ENCODE measurements around the gene DOCK8. TPM values are rescaled to one million over a fixed set of nuclear protein-coding genes. Genes with fewer than 3 reads are reported as not detected.

The DOCK8 gene
- total RNA-seq, 2 donors from 2014 or later, result 18.7 to 19.3 TPM

DNA sequence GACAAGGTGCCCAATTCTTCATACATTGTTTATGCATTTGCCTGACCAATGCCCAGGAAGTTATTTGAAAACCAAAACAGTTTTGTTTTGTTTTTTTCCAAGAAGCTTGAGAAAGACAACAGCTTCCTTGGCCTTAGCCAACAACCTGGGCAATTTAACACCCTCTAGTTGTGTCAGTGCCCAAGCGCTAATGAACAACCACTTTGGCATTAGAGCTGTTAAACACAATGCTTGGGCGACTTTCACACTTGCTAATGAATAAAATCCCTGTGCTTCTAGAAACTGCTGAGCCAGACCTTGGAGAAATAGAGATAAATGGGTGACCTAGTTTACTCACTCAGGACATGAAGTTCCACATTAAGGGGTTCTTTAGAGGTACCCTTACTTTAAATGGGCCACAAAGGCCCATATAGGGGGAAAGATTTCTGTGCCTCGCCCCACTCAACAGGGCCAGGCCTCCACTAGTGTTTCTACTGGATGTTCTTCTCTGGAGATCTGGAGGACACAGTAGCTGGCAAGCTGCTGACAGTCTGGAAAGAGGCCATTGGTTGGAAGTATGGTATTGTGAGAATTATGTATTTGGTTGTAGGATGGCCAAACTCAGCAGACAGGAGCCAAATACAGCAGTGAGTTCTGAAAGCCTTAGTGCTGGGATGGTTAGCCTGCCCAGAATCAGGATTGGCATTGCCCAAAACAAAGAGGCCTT lies 179.8 kb downstream of the DOCK8 start:
- ATAC-seq (ENCODE audit: insufficient number of reproducible peaks, low FRiP score, low read depth) (no peak), DNase-seq (ENCODE audit: low spot score) (no peak)
- Histone ChIP-seq H3K9me3 (no peaks in the 10 kb centered on the region), H3K4me1 (ENCODE audit: control insufficient read depth in 1 of 2, low read depth in 2 of 2) (peaks cover 0 to 11% of the 10 kb centered on the region in 2 donors), H3K27me3 (replicated peaks; ENCODE audit: insufficient read depth) (no peaks in the 10 kb centered on the region), H3K4me3 (no peak overlapping the region), H3K27ac (no peak overlapping the region), H3K36me3 (no peaks in the 10 kb centered on the region)
- TF ChIP-seq, protein P1, sequence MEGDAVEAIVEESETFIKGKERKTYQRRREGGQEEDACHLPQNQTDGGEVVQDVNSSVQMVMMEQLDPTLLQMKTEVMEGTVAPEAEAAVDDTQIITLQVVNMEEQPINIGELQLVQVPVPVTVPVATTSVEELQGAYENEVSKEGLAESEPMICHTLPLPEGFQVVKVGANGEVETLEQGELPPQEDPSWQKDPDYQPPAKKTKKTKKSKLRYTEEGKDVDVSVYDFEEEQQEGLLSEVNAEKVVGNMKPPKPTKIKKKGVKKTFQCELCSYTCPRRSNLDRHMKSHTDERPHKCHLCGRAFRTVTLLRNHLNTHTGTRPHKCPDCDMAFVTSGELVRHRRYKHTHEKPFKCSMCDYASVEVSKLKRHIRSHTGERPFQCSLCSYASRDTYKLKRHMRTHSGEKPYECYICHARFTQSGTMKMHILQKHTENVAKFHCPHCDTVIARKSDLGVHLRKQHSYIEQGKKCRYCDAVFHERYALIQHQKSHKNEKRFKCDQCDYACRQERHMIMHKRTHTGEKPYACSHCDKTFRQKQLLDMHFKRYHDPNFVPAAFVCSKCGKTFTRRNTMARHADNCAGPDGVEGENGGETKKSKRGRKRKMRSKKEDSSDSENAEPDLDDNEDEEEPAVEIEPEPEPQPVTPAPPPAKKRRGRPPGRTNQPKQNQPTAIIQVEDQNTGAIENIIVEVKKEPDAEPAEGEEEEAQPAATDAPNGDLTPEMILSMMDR (IDR thresholded peaks at IDR 0.05), result no peak

DNA sequence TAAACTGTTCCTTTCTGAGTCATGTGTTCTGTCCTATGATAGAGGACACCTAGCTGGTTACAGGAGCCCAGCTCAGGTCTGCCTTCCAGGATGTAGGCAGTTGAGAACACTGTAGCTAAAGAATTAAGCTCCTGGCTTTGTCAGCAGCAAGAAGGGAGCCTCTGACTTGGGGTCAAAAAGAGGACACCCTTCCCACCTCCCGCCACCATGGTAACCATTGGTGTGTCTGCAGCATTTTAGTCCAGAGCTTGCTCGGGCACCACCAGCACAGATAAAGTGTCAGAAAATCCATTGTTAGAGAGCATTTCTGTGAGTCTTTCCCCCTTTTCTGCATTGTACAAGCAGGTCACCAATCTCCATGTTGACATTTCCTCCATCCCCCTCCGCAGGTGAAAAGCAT lies 181.7 kb downstream of the DOCK8 start:
- DNase-seq (ENCODE audit: low spot score) (no peak), ATAC-seq (ENCODE audit: insufficient number of reproducible peaks, low FRiP score, low read depth) (no peak)
- Histone ChIP-seq H3K27ac (no peak overlapping the region), H3K4me3 (no peak overlapping the region), H3K36me3 (no peaks in the 10 kb centered on the region), H3K4me1 (ENCODE audit: control insufficient read depth in 1 of 2, low read depth in 2 of 2) (peaks cover 0 to 11% of the 10 kb centered on the region in 2 donors), H3K27me3 (replicated peaks; ENCODE audit: insufficient read depth) (no peaks in the 10 kb centered on the region), H3K9me3 (no peaks in the 10 kb centered on the region)
- TF ChIP-seq, protein P1 (IDR thresholded peaks at IDR 0.05), result no peak

DNA sequence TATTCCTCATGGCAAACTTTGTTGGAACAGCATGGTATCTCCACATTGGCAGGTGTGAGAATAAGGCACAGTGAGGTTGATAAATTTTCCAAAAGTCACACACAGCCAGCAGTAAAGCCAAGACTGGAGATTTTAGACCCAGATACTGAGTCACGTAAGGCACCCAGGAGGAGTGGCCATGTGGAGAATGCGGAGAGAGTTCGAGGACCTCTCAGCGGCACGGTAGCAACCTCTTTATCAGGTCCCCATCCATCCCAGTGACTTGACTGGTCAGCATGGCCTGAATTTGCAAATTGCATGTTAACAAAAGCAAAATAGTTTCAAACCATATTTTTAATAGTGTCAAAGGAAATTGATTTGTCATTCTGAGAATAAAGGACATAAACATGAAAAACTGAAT lies 183.4 kb downstream of the DOCK8 start:
- Histone ChIP-seq H3K27ac (no peak overlapping the region), H3K4me3 (no peak overlapping the region), H3K27me3 (replicated peaks; ENCODE audit: insufficient read depth) (no peaks in the 10 kb centered on the region), H3K4me1 (ENCODE audit: control insufficient read depth in 1 of 2, low read depth in 2 of 2) (peaks cover 0 to 11% of the 10 kb centered on the region in 2 donors), H3K9me3 (no peaks in the 10 kb centered on the region), H3K36me3 (no peaks in the 10 kb centered on the region)
- TF ChIP-seq, protein P1 (IDR thresholded peaks at IDR 0.05), result no peak
- ATAC-seq (ENCODE audit: insufficient number of reproducible peaks, low FRiP score, low read depth) (no peak), DNase-seq (ENCODE audit: low spot score) (no peak)

DNA sequence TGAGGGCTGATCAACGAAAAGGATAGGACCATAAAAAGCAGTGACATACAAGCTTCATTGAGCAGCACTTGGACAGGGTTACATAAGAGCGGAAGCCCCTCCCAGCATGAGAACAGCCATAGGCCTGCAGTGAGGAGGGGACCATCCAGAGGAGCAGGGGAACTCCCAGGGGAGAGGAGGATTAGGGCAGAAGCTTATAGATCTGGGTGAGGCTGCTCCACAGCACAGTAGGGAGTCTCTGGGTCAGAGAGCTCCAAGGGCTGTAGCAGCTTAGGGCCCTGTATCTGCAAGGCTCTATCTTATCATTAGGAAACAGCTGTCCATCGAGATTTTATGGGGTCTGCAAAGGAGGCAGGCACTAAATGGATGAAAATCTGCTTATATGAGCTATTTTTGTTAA lies 186.6 kb downstream of the DOCK8 start:
- ATAC-seq (ENCODE audit: insufficient number of reproducible peaks, low FRiP score, low read depth) (no peak), DNase-seq (ENCODE audit: low spot score) (no peak)
- H3K27ac ChIP-seq, result no peak overlapping the region
- no peaks in the 10 kb centered on the region for H3K9me3 ChIP-seq
- no peaks in the 10 kb centered on the region for H3K4me1 ChIP-seq (ENCODE audit: control insufficient read depth in 1 of 2, low read depth in 2 of 2)
- H3K36me3 ChIP-seq, result no peaks in the 10 kb centered on the region
- no peak overlapping the region for H3K4me3 ChIP-seq
- H3K27me3 ChIP-seq (replicated peaks; ENCODE audit: insufficient read depth), result no peaks in the 10 kb centered on the region
- TF ChIP-seq, protein P1 (IDR thresholded peaks at IDR 0.05), result no peak

DNA sequence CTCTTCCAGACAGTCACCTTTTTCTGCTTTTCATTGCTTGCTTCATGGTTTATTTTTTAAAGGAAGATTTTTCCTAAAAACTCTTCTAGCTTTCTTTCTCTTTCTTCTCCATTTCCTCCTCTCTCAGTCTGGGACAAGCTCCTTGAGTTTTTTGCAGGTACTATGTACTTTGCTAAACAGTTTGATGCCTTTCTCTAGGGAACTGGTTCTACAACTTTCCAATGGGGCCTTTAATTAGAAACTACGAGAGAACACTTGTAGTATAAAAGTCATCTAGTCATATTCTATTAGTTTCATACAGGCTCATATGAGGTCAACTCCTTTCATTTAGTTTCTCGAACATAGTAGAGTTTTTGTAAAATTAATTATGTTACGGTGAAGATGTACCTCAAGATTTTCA lies 189.6 kb downstream of the DOCK8 start:
- H3K4me3 ChIP-seq, result no peak overlapping the region
- H3K4me1 ChIP-seq (ENCODE audit: control insufficient read depth in 1 of 2, low read depth in 2 of 2), result no peaks in the 10 kb centered on the region
- DNase-seq (ENCODE audit: low spot score), result no peak
- H3K36me3 ChIP-seq, result no peaks in the 10 kb centered on the region
- no peaks in the 10 kb centered on the region for H3K9me3 ChIP-seq
- H3K27me3 ChIP-seq (replicated peaks; ENCODE audit: insufficient read depth), result no peaks in the 10 kb centered on the region
- ATAC-seq (ENCODE audit: insufficient number of reproducible peaks, low FRiP score, low read depth), result no peak
- TF ChIP-seq, protein P1 (IDR thresholded peaks at IDR 0.05), result no peak
- no peak overlapping the region for H3K27ac ChIP-seq
